GM12878 (cell line): ENCODE results near the gene EGFR. TPM values are rescaled to one million over a fixed set of nuclear protein-coding genes. Genes with fewer than 3 reads are reported as not detected.

Source experiments
- ATAC-seq: fragments of 200-7000 bp; cut with Tn5 transposase; 3 replicates; pipeline ENCODE4 v1.9.1; 2020; ENCODE audit warnings: mild to moderate bottlenecking, moderate library complexity
- BruUV-seq: library from RNA; stranded (reverse); fragments of 400-500 nt; replicated peaks from 2 replicates; lab custom pipeline; 2021; lab: Mats Ljungman, UMichigan
- CTCF ChIA-PET: fragments of 300-600 bp; sonication (Branson Sonifier 250); formaldehyde crosslinking; extraction: SDS; loops from one replicate; lab custom pipeline; 2021; ENCODE audit warnings: inconsistent platforms; lab: Yijun Ruan, JAX
- POLR2A ChIA-PET: fragments of 350-600 bp; formaldehyde crosslinking; extraction: SDS; loops from one replicate; lab custom pipeline; 2021; ENCODE audit warnings: inconsistent platforms; lab: Charles Lee
- RAD21 ChIA-PET: fragments of 300-600 bp; sonication (Branson Sonifier 250); formaldehyde crosslinking; loops from one replicate; lab custom pipeline; 2023; ENCODE audit warnings: antibody characterized with exemption; ENCODE audit not compliant: unreplicated experiment; lab: Charles Lee
- SMC1A ChIA-PET: fragments of 300-600 bp; sonication (Branson Sonifier 250); formaldehyde crosslinking; loops from one replicate; lab custom pipeline; 2023; ENCODE audit not compliant: unreplicated experiment, uncharacterized antibody; lab: Charles Lee
- DNase-seq: peaks from one replicate; pipeline ENCODE4 v3.0.0-alpha.2; 2011; ENCODE audit warnings: low read depth, low spot score
- FAIRE-seq: peaks from 3 replicates; lab custom pipeline; 2011; peaks lifted over from hg19 to GRCh38; lab: Jason Lieb, UNC
- H2AFZ ChIP-seq: 2 replicates; pipeline ENCODE4 v1.6.0; 2011; ENCODE audit warnings: low read depth, low read length, control low read depth; ENCODE audit not compliant: control insufficient read depth
- H3K27ac ChIP-seq: 2 replicates; pipeline ENCODE4 v1.5.1; 2011; ENCODE audit warnings: control low read depth; ENCODE audit not compliant: control insufficient read depth, insufficient read depth
- H3K27me3 ChIP-seq, 2 experiments: replicated peaks in 1 of 2; 2 replicates each; pipeline versions ENCODE4 v1.6.0 to v1.6.1; 2011; ENCODE audit warnings: low read length in 1 of 2; ENCODE audit not compliant: control insufficient read depth in 2 of 2, insufficient read depth in 2 of 2
- H3K36me3 ChIP-seq, 2 experiments: 2 replicates each; pipeline ENCODE4 v1.5.1; 2011; ENCODE audit warnings: low read length in 1 of 2; ENCODE audit not compliant: control insufficient read depth in 2 of 2, insufficient read depth in 2 of 2
- H3K4me1 ChIP-seq: 2 replicates; pipeline ENCODE4 v1.6.1; 2011; ENCODE audit warnings: mild to moderate bottlenecking, low read length, moderate library complexity, mixed read lengths; ENCODE audit not compliant: control insufficient read depth, insufficient read depth
- H3K4me2 ChIP-seq: 2 replicates; pipeline ENCODE4 v1.6.0; 2011; ENCODE audit warnings: control low read depth; ENCODE audit not compliant: control insufficient read depth, insufficient read depth
- H3K4me3 ChIP-seq: fragments of 200-600 bp; sonication (generic); 2 replicates; pipeline ENCODE4 v1.5.1; 2016
- H3K79me2 ChIP-seq: 2 replicates; pipeline ENCODE4 v1.6.0; 2011; ENCODE audit warnings: low read length; ENCODE audit not compliant: control insufficient read depth, insufficient read depth
- H3K9ac ChIP-seq: 2 replicates; pipeline ENCODE4 v1.8.0; 2011; ENCODE audit warnings: low read length, control low read depth, mixed read lengths; ENCODE audit not compliant: control insufficient read depth, insufficient read depth
- H3K9me3 ChIP-seq: replicated peaks from 3 replicates; pipeline ENCODE4 v1.5.1; 2011; ENCODE audit warnings: mild to moderate bottlenecking, low read length; ENCODE audit not compliant: control insufficient read depth, insufficient read depth
- H4K20me1 ChIP-seq: 2 replicates; pipeline ENCODE4 v1.6.0; 2011; ENCODE audit not compliant: control insufficient read depth, insufficient read depth
- BCL11A ChIP-seq: IDR thresholded peaks from 2 replicates; pipeline ENCODE4 v1.6.1; 2011; ENCODE audit warnings: low read depth, low read length
- BHLHE40 ChIP-seq, 2 experiments: fragments of 450-650 bp in 1 of 2; IDR thresholded peaks; 2 replicates each; pipeline ENCODE4 v1.6.1; 2011 to 2017; ENCODE audit warnings: low read depth in 2 of 2, borderline replicate concordance in 1 of 2, improper control_type of control experiment in 1 of 2, low read length in 1 of 2, mild to moderate bottlenecking in 1 of 2
- CBX3 ChIP-seq: fragments of 200-600 bp; sonication (generic); IDR thresholded peaks from 2 replicates; pipeline ENCODE4 v1.6.1; 2016; ENCODE audit warnings: low read depth, borderline replicate concordance
- CREB1 ChIP-seq: IDR thresholded peaks from 2 replicates; pipeline ENCODE4 v1.6.1; 2012; ENCODE audit warnings: low read depth, mild to moderate bottlenecking, inconsistent platforms
- FOXM1 ChIP-seq: IDR thresholded peaks from 2 replicates; pipeline ENCODE4 v1.6.1; 2012; ENCODE audit warnings: low read depth, mild to moderate bottlenecking, inconsistent platforms, low read length, moderate library complexity
- JUNB ChIP-seq: IDR thresholded peaks from 2 replicates; pipeline ENCODE4 v1.6.1; 2016; ENCODE audit warnings: antibody characterized with exemption, mild to moderate bottlenecking
- JUND ChIP-seq: IDR thresholded peaks from 2 replicates; pipeline ENCODE4 v1.6.1; 2012; ENCODE audit warnings: low read depth, mild to moderate bottlenecking, low read length, improper control_type of control experiment, moderate library complexity
- NFYA ChIP-seq: IDR thresholded peaks from 2 replicates; pipeline ENCODE4 v1.6.1; 2011; ENCODE audit warnings: low read depth, mild to moderate bottlenecking, low read length, improper control_type of control experiment, borderline replicate concordance
- NR2F1 ChIP-seq: fragments of 450-650 bp; conservative IDR thresholded peaks from 2 replicates; pipeline ENCODE4 v1.6.1; 2017; ENCODE audit warnings: mild to moderate bottlenecking
- POLR2AphosphoS5 ChIP-seq: IDR thresholded peaks from 2 replicates; pipeline ENCODE4 v1.6.1; 2011; ENCODE audit warnings: mild to moderate bottlenecking, low read length, inconsistent platforms
- SIN3A ChIP-seq: IDR thresholded peaks from 2 replicates; pipeline ENCODE4 v1.6.1; 2012; ENCODE audit warnings: low read depth, low read length, improper control_type of control experiment
- SP1 ChIP-seq: IDR thresholded peaks from one replicate; pipeline ENCODE4 v1.6.1; 2011; ENCODE audit warnings: low read depth, low read length
- TARDBP ChIP-seq: IDR thresholded peaks from 2 replicates; pipeline ENCODE4 v1.6.1; 2016; ENCODE audit warnings: borderline replicate concordance
- YBX1 ChIP-seq: fragments of 450-650 bp; IDR thresholded peaks from 2 replicates; pipeline ENCODE4 v1.6.1; 2016; ENCODE audit warnings: antibody characterized with exemption
- ZNF592 ChIP-seq: fragments of 450-650 bp; IDR thresholded peaks from 2 replicates; pipeline ENCODE4 v1.6.1; 2017; ENCODE audit warnings: mild to moderate bottlenecking, moderate library complexity
- WGBS: methylation state at CpG from one replicate; pipeline ENCODE4 v1.1.6; 2016; ENCODE audit warnings: low lambda C conversion rate; ENCODE audit not compliant: insufficient replicate concordance, insufficient coverage; ENCODE audit errors: missing lambda C conversion rate; 5-methylcytosine and 5-hydroxymethylcytosine counted together
- in situ Hi-C: fragments of 300-500 bp; cut with MboI; formaldehyde crosslinking; loops from 9 replicates; pipeline ENCODE4 v1.14.3; 2018; ENCODE audit warnings: mixed read lengths
- intact Hi-C: fragments of 100-400 bp; cut with micrococcal nuclease; formaldehyde crosslinking; loops from one replicate; pipeline ENCODE4 v1.14.2; 2022; ENCODE audit not compliant: unreplicated experiment
- polyA plus RNA-seq, 11 experiments: library from polyadenylated mRNA; depleted of rRNA in 4 of 11; unstranded in 6 of 11; stranded (reverse) in 5 of 11; fragments of >200 nt; fragmentation: Nextera tagmentation in 4 of 11; fragmentation: Illumina TruSeq in 1 of 11; extraction: Ambion mirVana in 4 of 11; extraction: Trizol in 1 of 11; gene quantifications; 1 replicate in 1 of 11; 2 replicates in 10 of 11; pipeline versions ENCODE4 v1.2.1 to v1.2.3, GENCODE V29; 2011 to 2016; ENCODE audit warnings: inconsistent platforms in 2 of 11, missing spikeins in 2 of 11, low read depth in 1 of 11
- total RNA-seq, 4 experiments: library from RNA; depleted of rRNA in 3 of 4; stranded (reverse); fragments of >200 nt in 3 of 4; fragmentation: Illumina TruSeq in 1 of 4; extraction: Trizol in 1 of 4; gene quantifications; 2 replicates each; pipeline versions ENCODE4 v1.2.1 to v1.2.3, GENCODE V29; 2013 to 2021
- TF ChIP-seq, protein P1 (sequence below): fragments of 450-650 bp; IDR thresholded peaks from 2 replicates; pipeline ENCODE4 v1.6.1; 2016; ENCODE audit warnings: mild to moderate bottlenecking
- TF ChIP-seq, protein P2 (sequence below): fragments of 450-650 bp; IDR thresholded peaks from 2 replicates; pipeline ENCODE4 v1.6.1; 2017; ENCODE audit warnings: borderline replicate concordance
- TF ChIP-seq, protein P3 (sequence below): fragments of 150-350 bp; IDR thresholded peaks from 2 replicates; pipeline ENCODE4 v1.6.1; 2014; ENCODE audit warnings: mild to moderate bottlenecking, low read depth, low read length

The EGFR gene
- total and polyA plus RNA-seq, 10 of the 15 experiments (the other 5 are each of a cell fraction or from before 2014, with no cell fraction given), result 0.01 to 0.31 TPM; not detected in 8

- no peaks in the 10 kb centered on the region for H3K79me2 ChIP-seq
- H3K27ac ChIP-seq, result no peak overlapping the region
- no peak overlapping the region for H3K4me3 ChIP-seq
- ChIA-PET SMC1A (no interaction called here), POLR2A (no interaction called here), CTCF (no interaction called here), RAD21 (no interaction called here)
- H3K4me1 ChIP-seq, result no peaks in the 10 kb centered on the region
- DNase-seq (no peak), ATAC-seq (no peak), FAIRE-seq (peak; percentile 49)
- no peaks in the 10 kb centered on the region for H3K9me3 ChIP-seq
- WGBS, result 77% methylated on average over 7 of the region's 7 CpGs
- H3K36me3 ChIP-seq, result no peaks in the 10 kb centered on the region
- no peak overlapping the region for H2AFZ ChIP-seq
- no TSS peak for BruUV-seq
- H3K4me2 ChIP-seq, result no peak overlapping the region
- in situ Hi-C loops, result no loop called here
- H3K27me3 ChIP-seq, result no peaks in the 10 kb centered on the region
- TF ChIP-seq POLR2AphosphoS5 (no peak), SP1 (no peak), BCL11A (no peak), JUNB (no peak), BHLHE40 (IDR thresholded peaks at IDR 0.05; ENCODE audit: borderline replicate concordance in 1 of 2, low read depth in 2 of 2, low read length in 1 of 2) (no peak), TARDBP (no peak), SIN3A (no peak), JUND (no peak), ZNF592 (no peak), FOXM1 (no peak), YBX1 (no peak), CBX3 (no peak), NFYA (no peak), CREB1 (no peak), NR2F1 (no peak)
- TF ChIP-seq, protein P1, sequence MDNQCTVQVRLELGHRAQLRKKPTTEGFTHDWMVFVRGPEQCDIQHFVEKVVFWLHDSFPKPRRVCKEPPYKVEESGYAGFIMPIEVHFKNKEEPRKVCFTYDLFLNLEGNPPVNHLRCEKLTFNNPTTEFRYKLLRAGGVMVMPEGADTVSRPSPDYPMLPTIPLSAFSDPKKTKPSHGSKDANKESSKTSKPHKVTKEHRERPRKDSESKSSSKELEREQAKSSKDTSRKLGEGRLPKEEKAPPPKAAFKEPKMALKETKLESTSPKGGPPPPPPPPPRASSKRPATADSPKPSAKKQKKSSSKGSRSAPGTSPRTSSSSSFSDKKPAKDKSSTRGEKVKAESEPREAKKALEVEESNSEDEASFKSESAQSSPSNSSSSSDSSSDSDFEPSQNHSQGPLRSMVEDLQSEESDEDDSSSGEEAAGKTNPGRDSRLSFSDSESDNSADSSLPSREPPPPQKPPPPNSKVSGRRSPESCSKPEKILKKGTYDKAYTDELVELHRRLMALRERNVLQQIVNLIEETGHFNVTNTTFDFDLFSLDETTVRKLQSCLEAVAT, result no peak
- TF ChIP-seq, protein P2, sequence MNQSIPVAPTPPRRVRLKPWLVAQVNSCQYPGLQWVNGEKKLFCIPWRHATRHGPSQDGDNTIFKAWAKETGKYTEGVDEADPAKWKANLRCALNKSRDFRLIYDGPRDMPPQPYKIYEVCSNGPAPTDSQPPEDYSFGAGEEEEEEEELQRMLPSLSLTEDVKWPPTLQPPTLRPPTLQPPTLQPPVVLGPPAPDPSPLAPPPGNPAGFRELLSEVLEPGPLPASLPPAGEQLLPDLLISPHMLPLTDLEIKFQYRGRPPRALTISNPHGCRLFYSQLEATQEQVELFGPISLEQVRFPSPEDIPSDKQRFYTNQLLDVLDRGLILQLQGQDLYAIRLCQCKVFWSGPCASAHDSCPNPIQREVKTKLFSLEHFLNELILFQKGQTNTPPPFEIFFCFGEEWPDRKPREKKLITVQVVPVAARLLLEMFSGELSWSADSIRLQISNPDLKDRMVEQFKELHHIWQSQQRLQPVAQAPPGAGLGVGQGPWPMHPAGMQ, result no peak
- TF ChIP-seq, protein P3, sequence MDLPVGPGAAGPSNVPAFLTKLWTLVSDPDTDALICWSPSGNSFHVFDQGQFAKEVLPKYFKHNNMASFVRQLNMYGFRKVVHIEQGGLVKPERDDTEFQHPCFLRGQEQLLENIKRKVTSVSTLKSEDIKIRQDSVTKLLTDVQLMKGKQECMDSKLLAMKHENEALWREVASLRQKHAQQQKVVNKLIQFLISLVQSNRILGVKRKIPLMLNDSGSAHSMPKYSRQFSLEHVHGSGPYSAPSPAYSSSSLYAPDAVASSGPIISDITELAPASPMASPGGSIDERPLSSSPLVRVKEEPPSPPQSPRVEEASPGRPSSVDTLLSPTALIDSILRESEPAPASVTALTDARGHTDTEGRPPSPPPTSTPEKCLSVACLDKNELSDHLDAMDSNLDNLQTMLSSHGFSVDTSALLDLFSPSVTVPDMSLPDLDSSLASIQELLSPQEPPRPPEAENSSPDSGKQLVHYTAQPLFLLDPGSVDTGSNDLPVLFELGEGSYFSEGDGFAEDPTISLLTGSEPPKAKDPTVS, result no peak
- H3K9ac ChIP-seq, result no peak overlapping the region
- intact Hi-C loops, result no loop called here
- no peaks in the 10 kb centered on the region for H4K20me1 ChIP-seq
Observed at GRCh38 chr7:55203300-55203699, 184.5 kb downstream of the EGFR start.
